Measurements from ENCODE around the gene ST7L. TPM values are rescaled to one million over a fixed set of nuclear protein-coding genes. Genes with fewer than 3 reads are reported as not detected.

The ST7L gene
- total RNA-seq, 1 donor = 18.5 TPM

GRCh38 chr1:112513112-112513870 is 105.7 kb downstream of the ST7L start:
- Histone ChIP-seq H3K79me2 (ENCODE audit: insufficient read depth, low read length) (no peaks in the 10 kb centered on the region), H2AFZ (ENCODE audit: low read length) (no peak overlapping the region), H4K20me1 (ENCODE audit: insufficient read depth, low read length) (no peaks in the 10 kb centered on the region), H3K4me1 (ENCODE audit: insufficient read depth, low read length) (peaks cover 24% of the 10 kb centered on the region), H3K4me2 (ENCODE audit: insufficient read depth, low read length) (no peak overlapping the region), H3K4me3 (ENCODE audit: insufficient read depth, low read length) (no peak overlapping the region), H3K36me3 (ENCODE audit: insufficient read depth, low read length) (no peaks in the 10 kb centered on the region), H3K27me3 (ENCODE audit: insufficient read depth, low read length) (peaks cover 9% of the 10 kb centered on the region), H3K9me3 (ENCODE audit: low read depth, low read length) (no peaks in the 10 kb centered on the region), H3K27ac (ENCODE audit: low read depth, low read length) (no peak overlapping the region)
- DNase-seq (ENCODE audit: insufficient read length, low spot score, missing footprints) = peak; percentile 88
- no peak for TF ChIP-seq CTCF (IDR thresholded peaks at IDR 0.05; ENCODE audit: extremely low read depth, low read depth, low read length)

- Histone ChIP-seq H3K27me3 (ENCODE audit: insufficient read depth, low read length) (peaks cover 9% of the 10 kb centered on the region), H3K36me3 (ENCODE audit: insufficient read depth, low read length) (no peaks in the 10 kb centered on the region), H3K4me3 (ENCODE audit: insufficient read depth, low read length) (no peak overlapping the region), H2AFZ (ENCODE audit: low read length) (no peak overlapping the region), H3K79me2 (ENCODE audit: insufficient read depth, low read length) (no peaks in the 10 kb centered on the region), H4K20me1 (ENCODE audit: insufficient read depth, low read length) (no peaks in the 10 kb centered on the region), H3K4me1 (ENCODE audit: insufficient read depth, low read length) (peaks cover 31% of the 10 kb centered on the region), H3K9me3 (ENCODE audit: low read depth, low read length) (no peaks in the 10 kb centered on the region), H3K27ac (ENCODE audit: low read depth, low read length) (no peak overlapping the region), H3K4me2 (ENCODE audit: insufficient read depth, low read length) (no peak overlapping the region)
- DNase-seq (ENCODE audit: insufficient read length, low spot score, missing footprints) = peak; percentile 74
- no peak for TF ChIP-seq CTCF (IDR thresholded peaks at IDR 0.05; ENCODE audit: extremely low read depth, low read depth, low read length)
These were observed 107.0 kb downstream of the ST7L start for GRCh38 chr1:112511897-112512296.

GRCh38 chr1:112510340-112510739 is 108.6 kb downstream of the ST7L start:
- Histone ChIP-seq H3K79me2 (ENCODE audit: insufficient read depth, low read length) (no peaks in the 10 kb centered on the region), H3K27ac (ENCODE audit: low read depth, low read length) (no peak overlapping the region), H3K36me3 (ENCODE audit: insufficient read depth, low read length) (no peaks in the 10 kb centered on the region), H3K4me2 (ENCODE audit: insufficient read depth, low read length) (no peak overlapping the region), H2AFZ (ENCODE audit: low read length) (no peak overlapping the region), H3K9me3 (ENCODE audit: low read depth, low read length) (no peaks in the 10 kb centered on the region), H3K4me1 (ENCODE audit: insufficient read depth, low read length) (peaks cover 24% of the 10 kb centered on the region), H4K20me1 (ENCODE audit: insufficient read depth, low read length) (no peaks in the 10 kb centered on the region), H3K4me3 (ENCODE audit: insufficient read depth, low read length) (no peak overlapping the region), H3K27me3 (ENCODE audit: insufficient read depth, low read length) (peaks cover 9% of the 10 kb centered on the region)
- TF ChIP-seq CTCF (IDR thresholded peaks at IDR 0.05; ENCODE audit: extremely low read depth, low read depth, low read length) = no peak
- peak; percentile 64 for DNase-seq (ENCODE audit: insufficient read length, low spot score, missing footprints)

- H4K20me1 ChIP-seq (ENCODE audit: insufficient read depth, low read length) = no peaks in the 10 kb centered on the region
- no peaks in the 10 kb centered on the region for H3K9me3 ChIP-seq (ENCODE audit: low read depth, low read length)
- H3K36me3 ChIP-seq (ENCODE audit: insufficient read depth, low read length) = no peaks in the 10 kb centered on the region
- TF ChIP-seq CTCF (IDR thresholded peaks at IDR 0.05; ENCODE audit: extremely low read depth, low read depth, low read length) = no peak
- peak overlapping the region; percentile 71 for H3K4me3 ChIP-seq (ENCODE audit: insufficient read depth, low read length)
- H3K4me2 ChIP-seq (ENCODE audit: insufficient read depth, low read length) = peak overlapping the region; percentile 87
- no peaks in the 10 kb centered on the region for H3K79me2 ChIP-seq (ENCODE audit: insufficient read depth, low read length)
- peak; percentile 81 for DNase-seq (ENCODE audit: insufficient read length, low spot score, missing footprints)
- peaks cover 22% of the 10 kb centered on the region for H3K4me1 ChIP-seq (ENCODE audit: insufficient read depth, low read length)
- peaks cover 9% of the 10 kb centered on the region for H3K27me3 ChIP-seq (ENCODE audit: insufficient read depth, low read length)
- H2AFZ ChIP-seq (ENCODE audit: low read length) = no peak overlapping the region
- H3K27ac ChIP-seq (ENCODE audit: low read depth, low read length) = no peak overlapping the region
These were observed 109.2 kb downstream of the ST7L start for GRCh38 chr1:112509660-112510178.

Measured in osteoblast (primary cell).